Activated gamma-delta T cell treated with Interleukin-2 at 50 U/mL for 16 hours (primary cell): ENCODE measurements around the gene TAOK2.
"Not testable (repeated sequence)": the region's sequence is repeated elsewhere in the genome, so short reads cannot be mapped to it uniquely, and the experiment has no call there.

Source experiments
- DNase-seq: peaks from one replicate; pipeline ENCODE4 v3.0.0-alpha.2; 2020

The TAOK2 gene

GRCh38 chr16:29973384-29974246 lies at the start of gene TAOK2:
TAOK2 (plus strand) TSS chr16:29973868; CDS start chr16:29977773, 3,905 bp downstream.
- DNase-seq, result peak; percentile 94

- DNase-seq, result no peak
These were observed 48.4 kb upstream of the TAOK2 start for GRCh38 chr16:29925105-29925756.

- peak; percentile 84 for DNase-seq
These were observed 47.6 kb upstream of the TAOK2 start, which contains the start of gene KCTD13 for GRCh38 chr16:29925781-29926710. KCTD13 (minus strand) TSS chr16:29926226; CDS start chr16:29926033, 193 bp downstream.

- DNase-seq, result no peak
These were observed 47.0 kb upstream of the TAOK2 start for GRCh38 chr16:29926711-29927052.

- no peak for DNase-seq
These were observed 46.4 kb upstream of the TAOK2 start for GRCh38 chr16:29927070-29927905.

- DNase-seq, result not testable (repeated sequence)
These were observed 41.9 kb upstream of the TAOK2 start for GRCh38 chr16:29931750-29932149.

- DNase-seq, result no peak
These were observed 33.0 kb upstream of the TAOK2 start for GRCh38 chr16:29940656-29941055.

- no peak for DNase-seq
These were observed 29.5 kb upstream of the TAOK2 start for GRCh38 chr16:29943846-29944799.

GRCh38 chr16:29947897-29948296 lies 25.8 kb upstream of the TAOK2 start:
- no peak for DNase-seq

GRCh38 chr16:29950806-29951461 lies 22.7 kb upstream of the TAOK2 start:
- no peak for DNase-seq

- DNase-seq, result no peak
These were observed 21.9 kb upstream of the TAOK2 start for GRCh38 chr16:29951625-29952365.

GRCh38 chr16:29958756-29959155 lies 14.9 kb upstream of the TAOK2 start:
- DNase-seq, result no peak

GRCh38 chr16:29959293-29959692 lies 14.4 kb upstream of the TAOK2 start:
- no peak for DNase-seq

GRCh38 chr16:29959821-29960220 lies 13.8 kb upstream of the TAOK2 start:
- not testable (repeated sequence) for DNase-seq

- no peak for DNase-seq
These were observed 12.6 kb upstream of the TAOK2 start for GRCh38 chr16:29961127-29961478.

- peak; percentile 93 for DNase-seq
These were observed 12.0 kb upstream of the TAOK2 start, which contains the start of gene TMEM219 for GRCh38 chr16:29961479-29962343. TMEM219 (plus strand) TSS chr16:29962079; CDS start chr16:29963144, 1,065 bp downstream.

GRCh38 chr16:29962344-29962994 lies 11.2 kb upstream of the TAOK2 start:
- no peak for DNase-seq
